Measurements from ENCODE around the gene DGAT2L6.

The DGAT2L6 gene

GRCh38 chrX:70176938-70177533 is at the start of gene DGAT2L6:
Gene DGAT2L6 (plus strand): TSS chrX:70177483. CDS start chrX:70177583, 100 bp downstream.
- no peak for DNase-seq (ENCODE audit: low read depth)

DNA sequence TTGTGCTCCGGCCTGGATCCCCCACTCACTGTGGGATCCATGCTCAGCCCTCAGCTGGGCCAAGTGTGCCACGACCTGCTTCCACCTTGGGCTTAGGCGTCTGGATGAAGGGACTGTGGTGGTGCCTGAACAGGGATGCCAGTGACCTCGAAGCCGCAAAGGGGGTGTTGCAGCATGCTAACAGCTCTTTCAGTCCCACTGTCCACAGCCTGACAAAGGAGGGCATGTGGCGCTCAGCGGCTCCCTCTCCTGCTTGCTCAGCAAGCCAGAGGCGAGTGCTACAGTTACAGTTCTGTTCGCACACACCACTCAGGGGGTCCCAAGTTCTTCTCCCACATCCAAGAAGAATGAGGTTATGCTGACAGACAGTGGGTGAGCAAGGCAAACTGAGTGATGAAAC is 49.2 kb upstream of the DGAT2L6 start:
- no peak for DNase-seq (ENCODE audit: low read depth)

- DNase-seq (ENCODE audit: low read depth) = no peak
These were observed 47.5 kb upstream of the DGAT2L6 start for GRCh38 chrX:70129816-70130215.

DNA sequence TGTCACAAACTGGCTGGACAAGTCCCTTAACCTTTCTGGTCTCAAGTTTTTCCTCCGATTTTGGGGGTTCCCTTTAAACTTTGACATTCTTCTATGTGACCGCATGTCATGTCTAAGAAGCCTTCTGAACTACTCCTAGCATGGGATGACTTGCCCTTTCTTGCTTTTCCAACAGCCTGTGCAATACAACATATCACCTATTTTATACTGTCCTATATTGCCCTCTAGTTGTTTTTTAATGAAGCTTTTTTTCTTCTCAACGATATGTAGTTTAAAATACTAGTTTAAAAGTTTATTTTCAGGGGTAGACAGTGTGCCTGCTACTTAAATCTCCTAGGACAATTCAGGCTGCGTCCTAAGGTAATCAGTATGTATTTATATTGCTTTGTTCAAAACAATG is 45.1 kb upstream of the DGAT2L6 start:
- DNase-seq (ENCODE audit: low read depth) = no peak

DNA sequence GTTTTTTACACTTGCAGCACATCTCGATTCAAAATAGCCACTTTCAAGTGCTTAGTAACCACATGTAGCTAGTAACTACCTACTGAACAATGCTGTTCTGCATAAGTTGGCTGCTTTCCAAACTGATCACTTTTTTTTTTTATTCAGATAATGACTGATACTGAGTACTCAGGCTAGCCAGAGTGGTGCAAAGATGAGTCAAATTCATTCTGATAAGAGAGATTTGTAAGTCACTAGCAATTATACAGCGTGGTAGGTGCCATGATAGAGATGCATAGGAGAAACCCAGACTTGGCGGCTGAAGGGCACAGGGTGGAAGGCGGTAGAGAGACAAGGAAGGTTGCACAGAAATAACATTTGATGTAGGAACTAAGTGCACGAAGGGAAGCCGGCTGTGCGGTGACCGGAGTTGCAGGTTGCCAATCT is 44.4 kb upstream of the DGAT2L6 start:
- DNase-seq (ENCODE audit: low read depth) = no peak

DNA sequence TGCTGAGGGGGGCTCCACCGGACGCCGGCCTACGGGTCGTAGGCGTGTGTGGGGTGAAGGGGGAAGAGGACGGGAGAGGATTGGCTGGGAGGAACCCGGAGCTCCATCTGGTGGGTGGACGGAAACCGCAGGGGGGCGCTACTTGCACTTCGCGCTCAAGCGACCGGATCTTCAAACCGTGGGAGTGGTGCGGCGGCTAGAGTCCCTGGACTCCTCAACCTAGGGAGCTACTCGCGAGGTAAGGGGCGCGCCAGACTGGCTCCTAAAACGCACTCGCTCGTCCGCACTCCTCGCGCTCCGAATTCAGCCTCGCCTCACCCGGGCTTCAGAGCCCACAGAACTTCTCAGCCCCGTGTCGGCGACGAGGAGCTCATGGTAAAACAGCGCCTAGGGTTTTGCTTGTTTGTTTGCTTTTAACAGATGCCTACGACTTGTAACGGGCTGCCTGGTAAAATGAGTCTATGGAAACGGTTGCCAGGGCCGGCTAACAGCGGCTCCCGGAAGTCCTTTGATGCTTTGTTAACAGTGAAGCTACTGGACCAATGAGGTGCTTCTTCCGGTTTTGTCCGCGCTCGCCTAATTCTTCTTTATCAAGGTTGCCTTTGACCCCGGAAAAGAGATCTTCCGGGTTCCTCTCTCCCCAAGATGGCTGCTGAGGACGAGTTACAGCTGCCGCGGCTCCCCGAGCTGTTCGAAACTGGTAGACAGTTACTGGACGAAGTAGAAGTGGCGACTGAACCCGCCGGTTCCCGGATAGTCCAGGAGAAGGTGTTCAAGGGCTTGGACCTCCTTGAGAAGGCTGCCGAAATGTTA is 43.8 kb upstream of the DGAT2L6 start, which contains the start of gene IGBP1:
Gene IGBP1, plus strand, starts transcription at position 145 of the 813 bp plus-strand sequence. Its CDS starts 501 bp downstream, at position 646.
- peak; percentile 57 for DNase-seq (ENCODE audit: low read depth)

GRCh38 chrX:70134116-70134477 is 43.2 kb upstream of the DGAT2L6 start:
- DNase-seq (ENCODE audit: low read depth) = no peak

GRCh38 chrX:70138622-70139021 is 38.7 kb upstream of the DGAT2L6 start:
- no peak for DNase-seq (ENCODE audit: low read depth)

GRCh38 chrX:70139736-70140135 is 37.5 kb upstream of the DGAT2L6 start:
- no peak for DNase-seq (ENCODE audit: low read depth)

DNA sequence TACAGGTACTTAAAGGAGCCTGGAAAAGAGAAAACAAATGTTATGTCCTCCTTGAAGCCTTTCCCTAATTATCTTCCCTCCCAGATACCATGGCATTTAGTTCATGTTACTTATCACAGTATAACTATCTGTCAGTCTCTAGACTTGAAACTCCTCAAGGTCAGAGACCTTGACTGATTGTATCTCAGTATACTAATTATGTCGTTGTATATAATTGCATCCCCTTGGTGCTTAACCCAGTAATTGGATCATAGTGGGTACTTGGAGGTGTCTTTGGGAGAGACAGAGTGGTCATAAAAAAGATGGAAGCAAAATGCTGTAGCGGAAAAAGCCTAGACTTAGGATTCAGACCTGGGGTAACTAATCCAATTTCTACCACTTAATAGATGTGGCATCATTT is 35.9 kb upstream of the DGAT2L6 start:
- no peak for DNase-seq (ENCODE audit: low read depth)

DNA sequence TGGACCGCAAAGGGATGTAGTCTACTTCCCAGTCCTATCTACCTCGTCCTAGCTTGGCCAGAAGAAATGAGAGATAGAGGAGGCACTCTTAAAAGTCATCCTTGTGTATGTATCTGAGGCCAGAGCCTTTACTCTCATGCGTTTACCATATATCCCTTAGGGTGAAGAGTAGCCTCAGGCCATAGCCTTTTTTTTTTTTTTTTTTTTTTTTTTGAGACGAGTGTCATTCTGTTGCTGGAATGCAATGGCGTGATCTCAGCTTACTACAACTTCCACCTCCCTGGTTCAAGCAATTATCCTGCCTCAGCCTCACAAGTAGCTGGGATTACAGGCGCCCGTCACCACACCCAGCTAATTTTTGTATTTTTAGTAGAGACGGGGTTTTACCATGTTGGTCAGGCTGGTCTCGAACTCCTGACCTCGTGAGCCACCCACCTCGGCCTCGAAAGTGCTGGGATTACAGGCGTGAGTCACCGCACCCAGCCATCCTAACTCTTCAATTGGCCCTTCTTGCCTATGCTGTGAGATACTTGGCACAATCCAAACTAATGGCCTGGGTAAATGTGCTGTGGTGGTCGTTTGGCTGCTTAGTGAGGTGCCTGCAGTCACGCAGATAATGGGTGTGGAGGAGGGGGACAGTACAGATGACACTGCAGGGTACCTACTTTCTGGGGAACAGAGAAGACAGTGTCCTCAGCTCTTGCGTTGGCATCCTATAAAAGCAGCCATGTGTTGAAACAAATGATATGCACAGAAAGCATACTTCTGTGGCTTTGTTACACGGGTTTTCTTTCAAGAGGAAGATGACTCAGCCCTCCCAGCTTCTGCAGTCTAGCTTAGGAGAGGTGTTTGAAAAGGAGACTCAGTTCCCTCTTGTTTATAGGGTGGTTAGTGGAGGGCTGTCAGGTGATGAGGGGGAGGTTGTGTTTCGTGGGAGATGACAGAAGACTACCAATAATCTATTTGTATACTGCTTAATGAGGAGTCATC is 10.4 kb upstream of the DGAT2L6 start:
- DNase-seq (ENCODE audit: low read depth) = no peak

DNA sequence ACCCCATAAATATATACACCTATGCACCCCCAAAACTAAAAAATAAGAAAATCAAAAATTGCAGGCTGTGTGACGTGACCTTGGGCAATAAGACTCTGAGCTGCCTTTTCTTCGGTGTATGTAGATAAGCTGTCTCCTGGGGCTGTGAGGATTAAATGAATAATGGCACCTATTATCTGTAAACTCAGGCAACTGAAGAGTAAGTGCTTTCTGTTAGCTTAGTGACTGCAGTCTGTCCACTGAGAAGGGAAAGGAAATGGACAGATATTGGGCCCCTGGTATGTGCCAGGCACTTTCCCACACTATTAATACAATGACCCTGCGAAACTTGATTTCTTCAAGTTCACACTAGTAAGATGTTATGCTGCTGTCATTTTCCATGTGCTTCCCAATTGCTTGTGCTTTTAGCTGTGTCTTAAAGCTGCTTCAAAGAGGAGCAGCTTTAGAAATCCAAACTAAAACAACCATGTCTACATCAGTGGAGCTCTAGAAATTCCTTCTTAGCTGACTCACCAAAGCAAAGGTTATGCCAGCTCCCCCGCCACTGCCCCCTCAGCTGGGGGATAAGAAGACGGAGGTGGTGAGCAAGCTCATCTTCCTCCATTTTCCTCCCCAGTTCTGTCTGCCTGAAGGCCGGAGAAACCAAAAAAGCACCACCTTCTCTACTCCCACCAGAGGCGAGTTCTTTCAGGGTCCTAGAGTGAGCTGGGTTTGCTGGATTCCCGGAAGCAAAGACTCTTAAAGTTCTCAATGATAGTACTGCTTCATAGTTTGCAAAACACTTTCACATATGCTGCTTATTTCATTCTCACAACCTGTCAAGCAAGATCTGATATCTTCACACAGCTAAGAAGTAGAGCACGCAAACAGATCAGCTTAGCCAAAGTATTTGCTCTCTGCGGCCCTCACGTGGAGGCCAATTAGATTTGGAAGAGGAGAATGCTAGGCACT is 8.8 kb upstream of the DGAT2L6 start:
- DNase-seq (ENCODE audit: low read depth) = no peak

DNA sequence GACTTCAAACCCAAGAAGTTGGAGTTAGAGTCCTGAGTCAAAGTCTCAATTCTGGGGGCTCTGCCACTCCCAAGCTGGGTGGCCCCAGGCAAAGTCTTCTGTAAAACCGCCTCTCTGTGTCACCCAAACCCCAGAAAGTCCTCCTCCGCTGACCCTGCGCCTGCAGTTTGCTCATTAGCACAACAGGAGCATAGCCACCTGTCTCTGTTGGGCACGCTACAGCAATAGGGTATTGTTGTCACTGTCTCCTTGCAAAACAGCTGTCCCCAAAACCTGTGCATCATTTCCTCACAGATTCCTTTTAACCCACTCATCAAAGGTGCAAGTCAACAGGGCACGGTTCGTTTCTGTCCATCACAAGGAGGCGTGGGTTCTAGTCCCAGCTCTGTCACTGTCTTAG is 8.0 kb upstream of the DGAT2L6 start:
- no peak for DNase-seq (ENCODE audit: low read depth)

- no peak for DNase-seq (ENCODE audit: low read depth)
These were observed 5.7 kb upstream of the DGAT2L6 start for GRCh38 chrX:70171624-70172023.

DNA sequence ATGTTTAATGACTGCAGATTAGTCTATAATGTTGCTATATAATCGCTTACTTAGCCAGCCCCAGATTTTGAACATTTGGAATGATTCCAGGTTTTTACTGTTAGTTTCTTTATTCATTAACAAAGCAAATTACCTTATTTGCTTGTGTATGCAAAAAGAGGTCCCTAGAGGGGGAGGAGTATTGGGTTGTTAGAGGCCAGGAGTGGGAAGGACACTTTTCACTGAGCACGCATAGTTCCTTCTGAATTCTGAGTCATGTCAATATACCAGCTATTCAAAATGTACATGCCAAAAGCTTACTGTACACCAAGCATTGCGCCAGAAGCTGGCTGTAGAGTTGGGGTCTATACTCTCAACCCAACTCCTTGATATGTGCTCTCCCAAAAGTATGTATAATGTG is 5.1 kb upstream of the DGAT2L6 start:
- DNase-seq (ENCODE audit: low read depth) = no peak

- DNase-seq (ENCODE audit: low read depth) = no peak
These were observed 4.3 kb upstream of the DGAT2L6 start for GRCh38 chrX:70172964-70173363.

DNA sequence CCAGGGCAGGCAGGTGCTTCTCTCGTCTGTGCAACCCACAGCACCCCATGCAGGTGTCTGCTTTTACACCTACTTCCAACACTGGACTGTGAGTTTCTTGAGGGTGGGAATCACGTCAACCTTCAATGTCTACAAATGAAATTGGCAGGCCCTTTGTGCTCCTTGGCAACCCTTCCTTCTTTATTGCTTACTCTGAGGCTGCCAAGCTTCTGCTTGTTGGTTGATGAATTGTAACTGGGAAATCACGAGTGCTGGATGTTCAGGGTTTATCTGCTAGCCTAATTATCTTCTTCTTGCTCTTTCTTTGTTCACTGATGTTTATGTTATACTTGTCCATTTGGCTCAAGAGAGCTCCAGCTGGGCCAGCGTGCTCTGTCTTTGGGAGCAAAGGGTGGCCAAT is 2.5 kb upstream of the DGAT2L6 start:
- no peak for DNase-seq (ENCODE audit: low read depth)

DNA sequence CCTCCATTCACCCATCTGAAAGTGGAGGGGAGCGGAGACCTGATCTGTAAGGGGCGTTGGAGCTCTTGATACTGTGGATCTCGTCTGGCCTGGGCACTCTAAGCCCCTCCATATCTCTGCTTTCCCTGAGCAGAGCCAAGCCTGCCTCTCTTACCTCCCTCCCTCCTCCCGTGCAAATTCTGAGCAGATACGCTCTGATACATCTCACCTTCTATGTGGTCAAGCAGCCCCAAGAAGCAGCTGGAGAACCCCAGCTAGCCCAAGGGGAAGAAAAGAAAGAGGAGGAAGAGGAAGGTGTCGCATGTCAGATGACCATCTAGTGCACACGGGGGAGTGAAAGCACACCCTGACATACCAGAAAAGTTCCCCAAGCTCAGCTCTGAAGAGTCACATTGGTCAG is 1.9 kb upstream of the DGAT2L6 start:
- no peak for DNase-seq (ENCODE audit: low read depth)

DNA sequence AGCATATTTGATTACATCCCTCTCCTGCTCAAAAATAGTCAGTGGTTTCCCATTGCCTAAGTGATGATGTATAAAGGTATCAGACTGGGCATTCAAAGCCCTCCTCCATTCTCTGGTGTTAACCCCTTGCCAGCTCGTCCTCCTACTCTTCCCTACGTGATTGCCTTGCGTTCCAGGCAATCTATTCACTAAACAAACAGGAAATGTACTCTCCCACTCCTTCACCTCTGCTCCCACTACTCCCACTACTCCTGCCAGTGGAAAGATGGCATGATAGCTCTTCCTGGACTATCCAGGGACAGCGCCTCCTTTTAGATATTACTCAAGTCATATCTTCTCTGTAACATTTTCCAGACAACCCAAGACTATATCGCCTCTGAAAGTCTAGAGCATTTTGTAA is 5.8 kb downstream of the DGAT2L6 start:
- no peak for DNase-seq (ENCODE audit: low read depth)

- no peak for DNase-seq (ENCODE audit: low read depth)
These were observed 12.9 kb downstream of the DGAT2L6 start for GRCh38 chrX:70190225-70190624.

GRCh38 chrX:70196961-70197720 is 19.9 kb downstream of the DGAT2L6 start:
- peak; percentile 42 for DNase-seq (ENCODE audit: low read depth)

Measured in activated T-cell treated with anti-CD3 and anti-CD28 coated beads for 24 hours (primary cell).